ENCODE measurements around the gene CXCL13.
A peak's percentile ranks its signal among the peaks of the same experiment; 100 is the strongest.
"Not testable (repeated sequence)": the region's sequence is repeated elsewhere in the genome, so short reads cannot be mapped to it uniquely, and the experiment has no call there.

The CXCL13 gene

GRCh38 chr4:77613267-77613666 is 7.6 kb downstream of the CXCL13 start:
- DNase-seq, result no peak

- no peak for DNase-seq
Measured at GRCh38 chr4:77615153-77615552, 9.5 kb downstream of the CXCL13 start.

- DNase-seq, result no peak
Measured at GRCh38 chr4:77617203-77617602, 11.6 kb downstream of the CXCL13 start.

- peak; percentile 74 for DNase-seq
Measured at GRCh38 chr4:77618383-77619241, 13.0 kb downstream of the CXCL13 start.

GRCh38 chr4:77619408-77619807 is 13.8 kb downstream of the CXCL13 start:
- no peak for DNase-seq

- DNase-seq, result no peak
Measured at GRCh38 chr4:77621254-77621653, 15.6 kb downstream of the CXCL13 start.

- DNase-seq, result no peak
Measured at GRCh38 chr4:77623091-77623490, 17.5 kb downstream of the CXCL13 start.

GRCh38 chr4:77624213-77624612 is 18.6 kb downstream of the CXCL13 start:
- DNase-seq, result no peak

GRCh38 chr4:77625485-77625884 is 19.9 kb downstream of the CXCL13 start:
- DNase-seq, result no peak

GRCh38 chr4:77629885-77630284 is 24.3 kb downstream of the CXCL13 start:
- DNase-seq, result no peak

- DNase-seq, result no peak
Measured at GRCh38 chr4:77631276-77631675, 25.7 kb downstream of the CXCL13 start.

GRCh38 chr4:77634132-77634785 is 28.6 kb downstream of the CXCL13 start:
- no peak for DNase-seq

GRCh38 chr4:77635246-77635645 is 29.6 kb downstream of the CXCL13 start:
- DNase-seq, result no peak

GRCh38 chr4:77635876-77636275 is 30.3 kb downstream of the CXCL13 start:
- DNase-seq, result no peak

GRCh38 chr4:77636902-77637301 is 31.3 kb downstream of the CXCL13 start:
- no peak for DNase-seq

- DNase-seq, result not testable (repeated sequence)
Measured at GRCh38 chr4:77644069-77644468, 38.4 kb downstream of the CXCL13 start.

GRCh38 chr4:77650787-77651186 is 45.2 kb downstream of the CXCL13 start:
- no peak for DNase-seq

- no peak for DNase-seq
Measured at GRCh38 chr4:77651820-77652219, 46.2 kb downstream of the CXCL13 start.

GRCh38 chr4:77652237-77652897 is 46.7 kb downstream of the CXCL13 start:
- DNase-seq, result no peak

- no peak for DNase-seq
Measured at GRCh38 chr4:77653162-77653758, 47.6 kb downstream of the CXCL13 start.

- not testable (repeated sequence) for DNase-seq
Measured at GRCh38 chr4:77660318-77660717, 54.7 kb downstream of the CXCL13 start.

Measured in NCI-H774 (cell line).